CD4-positive, alpha-beta T cell (primary cell): ENCODE results near the gene KRTDAP. TPM values are rescaled to one million over a fixed set of nuclear protein-coding genes. Genes with fewer than 3 reads are reported as not detected.

Experiments used
- ATAC-seq: fragments of 200-7000 bp; cut with Tn5 transposase; one replicate; pipeline ENCODE4 v1.10.0; 2022; ENCODE audit warnings: mild to moderate bottlenecking; ENCODE audit not compliant: poor library complexity
- CTCF ChIA-PET: fragments of 350-600 bp; sonication (Branson Sonifier 250); formaldehyde crosslinking; loops from one replicate; lab custom pipeline; 2021; ENCODE audit warnings: antibody characterized with exemption, inconsistent platforms; lab: Charles Lee
- POLR2A ChIA-PET: fragments of 350-600 bp; sonication (Branson Sonifier 250); formaldehyde crosslinking; loops from one replicate; lab custom pipeline; 2021; ENCODE audit warnings: antibody characterized with exemption, inconsistent platforms; lab: Charles Lee
- DNase-seq, 14 experiments: peaks; one replicate each; pipeline ENCODE4 v3.0.0-alpha.2; 2013 to 2020; ENCODE audit warnings: mixed read lengths in 2 of 14
- H3K27ac ChIP-seq, 2 donors: one replicate each; pipeline versions ENCODE4 v1.5.1 to v1.7.0; 2013; ENCODE audit warnings: low read length in 2 of 2, low read depth in 1 of 2, mild to moderate bottlenecking in 1 of 2
- H3K27me3 ChIP-seq, 2 experiments: 1 replicate in 1 of 2; 2 replicates in 1 of 2; pipeline versions ENCODE4 v1.6.1 to v1.7.0; 2013; ENCODE audit warnings: low read length in 2 of 2, control low read depth in 1 of 2, mild to moderate bottlenecking in 1 of 2, moderate library complexity in 1 of 2; ENCODE audit not compliant: insufficient read depth in 2 of 2, control insufficient read depth in 1 of 2
- H3K36me3 ChIP-seq: one replicate; pipeline ENCODE4 v1.6.1; 2013; ENCODE audit warnings: low read length, control low read depth; ENCODE audit not compliant: insufficient read depth
- H3K4me1 ChIP-seq: one replicate; pipeline ENCODE4 v1.6.1; 2013; ENCODE audit warnings: low read length, control low read depth; ENCODE audit not compliant: insufficient read depth
- H3K4me3 ChIP-seq: one replicate; pipeline ENCODE4 v1.5.1; 2013; ENCODE audit warnings: mild to moderate bottlenecking, low read length, moderate library complexity
- H3K9me3 ChIP-seq, 2 experiments: 1 replicate in 1 of 2; 2 replicates in 1 of 2; pipeline versions ENCODE4 v1.6.1 to v1.7.0; 2013; ENCODE audit warnings: low read length in 2 of 2, mild to moderate bottlenecking in 2 of 2, control low read depth in 1 of 2, moderate library complexity in 1 of 2; ENCODE audit not compliant: control insufficient read depth in 1 of 2, insufficient read depth in 1 of 2
- H3K27ac Mint-ChIP-seq: one replicate; pipeline ENCODE4 v1.8.0; 2020; ENCODE audit warnings: mixed read lengths
- H3K27me3 Mint-ChIP-seq: one replicate; pipeline ENCODE4 v1.8.0; 2021; ENCODE audit warnings: mixed read lengths
- H3K36me3 Mint-ChIP-seq: one replicate; pipeline ENCODE4 v1.8.0; 2021; ENCODE audit warnings: low read depth, mixed read lengths
- H3K4me1 Mint-ChIP-seq: one replicate; pipeline ENCODE4 v1.8.0; 2021; ENCODE audit warnings: low read depth, mixed read lengths
- H3K4me3 Mint-ChIP-seq: one replicate; pipeline ENCODE4 v1.8.0; 2020; ENCODE audit warnings: mild to moderate bottlenecking, mixed read lengths
- H3K9me3 Mint-ChIP-seq: one replicate; pipeline ENCODE4 v1.8.0; 2020; ENCODE audit warnings: mixed read lengths
- intact Hi-C, 2 experiments: fragments of 100-400 bp; cut with DNase I in 1 of 2; cut with micrococcal nuclease in 1 of 2; formaldehyde crosslinking; loops; one replicate each; pipeline versions ENCODE4 v1.15.1 to v1.9.0; 2023 to 2025; cut with DNase I, micrococcal nuclease
- total RNA-seq, 174 experiments: library from RNA in 2 of 174; stranded (reverse) in 2 of 174; gene quantifications; one replicate each; pipeline ENCODE4 v1.2.3 and lab custom pipeline; 2021 to 2026
- TF ChIP-seq, protein P1 (sequence below): fragments of 200-600 bp; IDR thresholded peaks from one replicate; pipeline ENCODE4 v1.8.0; 2022; ENCODE audit warnings: antibody characterized with exemption, mild to moderate bottlenecking

KRTDAP gene
- total RNA-seq, 2 experiments from 2014 or later: not detected

DNA sequence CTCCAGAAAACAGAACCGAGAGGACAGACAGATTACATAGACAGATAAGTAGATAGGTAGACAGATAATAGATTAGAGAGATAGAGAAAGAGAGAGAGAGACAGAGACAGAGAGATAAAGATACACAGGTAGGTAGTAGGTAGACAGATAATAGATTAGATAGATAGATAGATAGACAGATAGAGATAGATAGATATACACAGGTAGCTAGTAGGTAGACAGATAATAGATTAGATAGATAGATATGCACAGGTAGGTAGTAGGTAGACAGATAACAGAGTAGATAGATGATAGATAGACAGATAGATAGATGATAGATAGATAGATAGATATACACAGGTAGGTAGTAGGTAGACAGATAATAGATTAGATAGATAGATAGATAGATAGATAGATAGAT lies 32.1 kb downstream of the KRTDAP start:
- H3K4me1 ChIP-seq: peaks cover 51% of the 10 kb centered on the region
- H3K27ac Mint-ChIP-seq: no peak overlapping the region
- H3K27ac ChIP-seq: no peak overlapping the region
- no peaks in the 10 kb centered on the region for H3K27me3 Mint-ChIP-seq
- no peaks in the 10 kb centered on the region for H3K9me3 Mint-ChIP-seq
- DNase-seq (no peak), ATAC-seq (no peak)
- CTCF ChIA-PET: no interaction called here
- intact Hi-C loops: no loop called here
- H3K36me3 ChIP-seq: no peaks in the 10 kb centered on the region
- no peaks in the 10 kb centered on the region for H3K36me3 Mint-ChIP-seq
- no peak overlapping the region for H3K4me3 Mint-ChIP-seq
- peaks cover 42% of the 10 kb centered on the region for H3K4me1 Mint-ChIP-seq
- TF ChIP-seq, protein P1, sequence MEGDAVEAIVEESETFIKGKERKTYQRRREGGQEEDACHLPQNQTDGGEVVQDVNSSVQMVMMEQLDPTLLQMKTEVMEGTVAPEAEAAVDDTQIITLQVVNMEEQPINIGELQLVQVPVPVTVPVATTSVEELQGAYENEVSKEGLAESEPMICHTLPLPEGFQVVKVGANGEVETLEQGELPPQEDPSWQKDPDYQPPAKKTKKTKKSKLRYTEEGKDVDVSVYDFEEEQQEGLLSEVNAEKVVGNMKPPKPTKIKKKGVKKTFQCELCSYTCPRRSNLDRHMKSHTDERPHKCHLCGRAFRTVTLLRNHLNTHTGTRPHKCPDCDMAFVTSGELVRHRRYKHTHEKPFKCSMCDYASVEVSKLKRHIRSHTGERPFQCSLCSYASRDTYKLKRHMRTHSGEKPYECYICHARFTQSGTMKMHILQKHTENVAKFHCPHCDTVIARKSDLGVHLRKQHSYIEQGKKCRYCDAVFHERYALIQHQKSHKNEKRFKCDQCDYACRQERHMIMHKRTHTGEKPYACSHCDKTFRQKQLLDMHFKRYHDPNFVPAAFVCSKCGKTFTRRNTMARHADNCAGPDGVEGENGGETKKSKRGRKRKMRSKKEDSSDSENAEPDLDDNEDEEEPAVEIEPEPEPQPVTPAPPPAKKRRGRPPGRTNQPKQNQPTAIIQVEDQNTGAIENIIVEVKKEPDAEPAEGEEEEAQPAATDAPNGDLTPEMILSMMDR: no peak
- no peaks in the 10 kb centered on the region for H3K9me3 ChIP-seq
- H3K4me3 ChIP-seq: no peak overlapping the region
- H3K27me3 ChIP-seq: no peaks in the 10 kb centered on the region
- POLR2A ChIA-PET: no interaction called here

GRCh38 chr19:35457173-35457572 lies 33.1 kb downstream of the KRTDAP start:
- no peaks in the 10 kb centered on the region for H3K36me3 ChIP-seq
- no peak overlapping the region for H3K27ac Mint-ChIP-seq
- H3K4me1 ChIP-seq: peaks cover 41% of the 10 kb centered on the region
- ChIA-PET POLR2A (no interaction called here), CTCF (no interaction called here)
- H3K4me3 Mint-ChIP-seq: no peak overlapping the region
- TF ChIP-seq, protein P1: no peak
- H3K27me3 ChIP-seq: no peaks in the 10 kb centered on the region
- DNase-seq: no peak
- intact Hi-C loops: no loop called here
- H3K4me1 Mint-ChIP-seq: peaks cover 37% of the 10 kb centered on the region
- H3K36me3 Mint-ChIP-seq: no peaks in the 10 kb centered on the region
- no peak overlapping the region for H3K4me3 ChIP-seq
- ATAC-seq: no peak
- no peak overlapping the region for H3K27ac ChIP-seq
- H3K9me3 Mint-ChIP-seq: no peaks in the 10 kb centered on the region
- H3K9me3 ChIP-seq: no peaks in the 10 kb centered on the region
- H3K27me3 Mint-ChIP-seq: no peaks in the 10 kb centered on the region

DNA sequence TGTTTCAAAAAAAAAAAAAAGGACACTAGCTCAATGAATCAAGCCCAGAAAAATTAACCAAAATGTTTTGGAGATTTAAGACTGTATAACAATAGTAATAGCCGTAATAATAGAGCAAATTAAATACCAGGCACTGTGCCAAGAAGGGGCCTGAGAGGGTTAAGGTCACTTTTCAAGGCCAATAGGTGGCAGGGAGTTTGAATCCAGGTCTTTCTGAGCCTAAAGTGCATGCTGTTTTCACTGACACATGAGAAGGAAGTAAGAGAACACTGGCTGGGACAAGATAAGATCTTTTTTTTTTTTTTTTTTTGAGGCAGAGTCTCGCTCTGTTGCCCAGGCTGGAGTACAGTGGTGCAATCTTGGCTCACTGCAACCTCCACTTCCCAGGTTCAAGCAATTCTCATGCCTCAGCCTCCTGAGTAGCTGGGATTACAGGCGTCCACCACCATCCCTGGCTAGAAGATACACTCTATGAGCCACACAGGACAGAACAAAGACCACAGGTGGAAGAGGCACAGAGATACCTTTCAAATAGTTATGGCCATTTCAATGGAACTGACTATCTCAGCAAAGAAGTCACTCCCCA lies 34.6 kb downstream of the KRTDAP start:
- POLR2A ChIA-PET: no interaction called here
- Mint-ChIP-seq H3K36me3 (no peaks in the 10 kb centered on the region), H3K27me3 (no peaks in the 10 kb centered on the region), H3K9me3 (no peaks in the 10 kb centered on the region), H3K27ac (no peak overlapping the region), H3K4me3 (no peak overlapping the region), H3K4me1 (peaks cover 43% of the 10 kb centered on the region)
- ATAC-seq: no peak
- CTCF ChIA-PET: interaction anchor here (0.7 to 0.8 kb wide), 2 partner anchors 111 to 202 kb away, joined by 3 to 4 read pairs; no protein-coding TSS in a partner anchor
- H3K36me3 ChIP-seq: no peaks in the 10 kb centered on the region
- H3K9me3 ChIP-seq: no peaks in the 10 kb centered on the region
- H3K27ac ChIP-seq: no peak overlapping the region
- H3K27me3 ChIP-seq: no peaks in the 10 kb centered on the region
- DNase-seq: no peak
- intact Hi-C loops: no loop called here
- TF ChIP-seq, protein P1: no peak
- H3K4me3 ChIP-seq: no peak overlapping the region
- peaks cover 41% of the 10 kb centered on the region for H3K4me1 ChIP-seq
